BLaER1 treated with 17β-estradiol and CSF1 and Interleukin-3, amounts not matched to agents 10 nM and 100 nM (cell line): ENCODE results near the gene SUPT5H.

Experiments used
- H3K27ac ChIP-seq, 11 experiments: shearing (Covaris generic); formaldehyde crosslinking; 2 replicates each; pipeline ENCODE4 v1.8.1; 2022
- H3K27me3 ChIP-seq, 11 experiments: shearing (Covaris generic); formaldehyde crosslinking; 2 replicates each; pipeline ENCODE4 v1.8.1; 2022
- H3K36me3 ChIP-seq, 11 experiments: shearing (Covaris generic); formaldehyde crosslinking; 2 replicates each; pipeline ENCODE4 v1.8.1; 2022
- H3K4me1 ChIP-seq, 10 experiments: shearing (Covaris generic); formaldehyde crosslinking; 2 replicates each; pipeline ENCODE4 v1.8.1; 2022
- H3K4me2 ChIP-seq, 11 experiments: shearing (Covaris generic); formaldehyde crosslinking; 2 replicates each; pipeline ENCODE4 v1.8.1; 2022
- H3K4me3 ChIP-seq, 10 experiments: shearing (Covaris generic); formaldehyde crosslinking; 2 replicates each; pipeline ENCODE4 v1.8.1; 2022
- H3K9ac ChIP-seq, 11 experiments: shearing (Covaris generic); formaldehyde crosslinking; 2 replicates each; pipeline ENCODE4 v1.8.1; 2022
- H3K9me3 ChIP-seq, 11 experiments: shearing (Covaris generic); formaldehyde crosslinking; replicated peaks in 1 of 11; 2 replicates each; pipeline ENCODE4 v1.8.1; 2022
- H4K20me1 ChIP-seq, 11 experiments: shearing (Covaris generic); formaldehyde crosslinking; 2 replicates each; pipeline ENCODE4 v1.8.1; 2022
- Cebpa-rat ChIP-seq, 11 experiments: shearing (Covaris generic); IDR thresholded peaks; 2 replicates each; pipeline ENCODE4 v1.8.1; 2022

The SUPT5H gene

GRCh38 chr19:39401549-39402345 is 43.6 kb upstream of the SUPT5H start:
- peaks cover 0 to 22% (median 11%) of the 10 kb centered on the region in 11 experiments; a peak in 14 of 22 replicates for H3K36me3 ChIP-seq
- H3K27me3 ChIP-seq = no peaks in the 10 kb centered on the region
- TF ChIP-seq Cebpa-rat (IDR thresholded peaks at IDR 0.05) = peak in 2 of 11 experiments; percentile 22 to 25; a peak in 2 of 22 replicates
- peak overlapping the region in 9 of 10 experiments; percentile 24 to 71 (median 60); a peak in 17 of 20 replicates for H3K4me3 ChIP-seq
- peaks cover 72 to 95% (median 90%) of the 10 kb centered on the region in 10 experiments for H3K4me1 ChIP-seq
- H4K20me1 ChIP-seq = peaks cover 0 to 6% (median under 1%) of the 10 kb centered on the region in 11 experiments; a peak in 13 of 22 replicates
- H3K4me2 ChIP-seq = peak overlapping the region; percentile 94 to 99 (median 97)
- H3K27ac ChIP-seq = peak overlapping the region; percentile 96 to 100 (median 99)
- H3K9me3 ChIP-seq = peaks cover 0 to 9% (median 4%) of the 10 kb centered on the region in 11 experiments; a peak in 4 of 22 replicates
- H3K9ac ChIP-seq = peak overlapping the region; percentile 93 to 100 (median 97)

- Histone ChIP-seq H3K9ac (peak overlapping the region; percentile 93 to 100 (median 97)), H4K20me1 (peaks cover 9 to 10% (median 9%) of the 10 kb centered on the region in 11 experiments), H3K4me2 (peak overlapping the region; percentile 94 to 99 (median 97)), H3K4me3 (peak overlapping the region; percentile 48 to 100 (median 61)), H3K27me3 (no peaks in the 10 kb centered on the region), H3K27ac (peak overlapping the region; percentile 96 to 100 (median 99)), H3K9me3 (peaks cover 0 to 9% (median 4%) of the 10 kb centered on the region in 11 experiments; a peak in 6 of 22 replicates), H3K36me3 (peaks cover 7 to 17% (median 9%) of the 10 kb centered on the region in 11 experiments; a peak in 21 of 22 replicates), H3K4me1 (peaks cover 64 to 88% (median 83%) of the 10 kb centered on the region in 10 experiments)
- TF ChIP-seq Cebpa-rat (IDR thresholded peaks at IDR 0.05) = no peak
These were observed 42.8 kb upstream of the SUPT5H start for GRCh38 chr19:39402346-39403300.

GRCh38 chr19:39403331-39404312 is 41.8 kb upstream of the SUPT5H start:
- Histone ChIP-seq H3K27me3 (no peaks in the 10 kb centered on the region), H3K9ac (peak overlapping the region; percentile 93 to 100 (median 97)), H3K36me3 (peaks cover 13 to 24% (median 19%) of the 10 kb centered on the region in 11 experiments), H3K4me3 (peak overlapping the region; percentile 48 to 100 (median 61)), H3K4me2 (peak overlapping the region; percentile 94 to 99 (median 97)), H4K20me1 (peaks cover 19 to 20% (median 19%) of the 10 kb centered on the region in 11 experiments), H3K27ac (peak overlapping the region; percentile 96 to 100 (median 99)), H3K9me3 (peaks cover 0 to 18% (median 6%) of the 10 kb centered on the region in 11 experiments; a peak in 10 of 22 replicates), H3K4me1 (peaks cover 60 to 85% (median 74%) of the 10 kb centered on the region in 10 experiments)
- TF ChIP-seq Cebpa-rat (IDR thresholded peaks at IDR 0.05) = no peak

- no peak for TF ChIP-seq Cebpa-rat (IDR thresholded peaks at IDR 0.05)
- peaks cover 0 to 18% (median 0%) of the 10 kb centered on the region in 11 experiments; a peak in 7 of 22 replicates for H3K9me3 ChIP-seq
- H3K9ac ChIP-seq = peak overlapping the region; percentile 95 to 100 (median 98); a peak in 21 of 22 replicates
- peaks cover 10 to 26% (median 20%) of the 10 kb centered on the region in 11 experiments for H3K36me3 ChIP-seq
- peak overlapping the region in 9 of 10 experiments; percentile 81 to 100 (median 98); a peak in 15 of 20 replicates for H3K4me3 ChIP-seq
- peak overlapping the region; percentile 93 to 100 (median 99) for H3K27ac ChIP-seq
- H3K4me1 ChIP-seq = peaks cover 43 to 83% (median 58%) of the 10 kb centered on the region in 10 experiments
- H3K4me2 ChIP-seq = peak overlapping the region; percentile 94 to 99 (median 97)
- no peaks in the 10 kb centered on the region for H3K27me3 ChIP-seq
- H4K20me1 ChIP-seq = peaks cover 23 to 28% (median 27%) of the 10 kb centered on the region in 11 experiments
These were observed 40.0 kb upstream of the SUPT5H start for GRCh38 chr19:39405261-39405957.

- peak overlapping the region; percentile 81 to 100 (median 98) for H3K4me3 ChIP-seq
- TF ChIP-seq Cebpa-rat (IDR thresholded peaks at IDR 0.05) = no peak
- peaks cover 0 to 18% (median 0%) of the 10 kb centered on the region in 11 experiments; a peak in 7 of 22 replicates for H3K9me3 ChIP-seq
- H3K9ac ChIP-seq = peak overlapping the region; percentile 95 to 100 (median 98)
- peak overlapping the region; percentile 93 to 100 (median 99) for H3K27ac ChIP-seq
- H3K27me3 ChIP-seq = no peaks in the 10 kb centered on the region
- peaks cover 43 to 83% (median 58%) of the 10 kb centered on the region in 10 experiments for H3K4me1 ChIP-seq
- H3K4me2 ChIP-seq = peak overlapping the region; percentile 89 to 99 (median 96)
- H4K20me1 ChIP-seq = peaks cover 23 to 28% (median 27%) of the 10 kb centered on the region in 11 experiments
- H3K36me3 ChIP-seq = peaks cover 10 to 26% (median 20%) of the 10 kb centered on the region in 11 experiments
These were observed 39.3 kb upstream of the SUPT5H start for GRCh38 chr19:39405958-39406655.

GRCh38 chr19:39406656-39407409 is 38.5 kb upstream of the SUPT5H start, which contains the start of gene ZFP36:
Gene ZFP36 (plus strand): TSS chr19:39406847. CDS start chr19:39406905, 58 bp downstream.
- peak within 1 kb of the TSS; percentile 93 to 100 (median 99) for H3K27ac ChIP-seq
- peak within 1 kb of the TSS; percentile 94 to 100 (median 98) for H3K4me2 ChIP-seq
- peaks cover 0 to 18% (median 0%) of the 10 kb centered on the region in 11 experiments; a peak in 7 of 22 replicates for H3K9me3 ChIP-seq
- H4K20me1 ChIP-seq = peaks cover 23 to 28% (median 27%) of the 10 kb centered on the region in 11 experiments
- TF ChIP-seq Cebpa-rat (IDR thresholded peaks at IDR 0.05) = no peak
- H3K4me1 ChIP-seq = peaks cover 41 to 82% (median 57%) of the 10 kb centered on the region in 10 experiments
- H3K9ac ChIP-seq = peak within 1 kb of the TSS; percentile 95 to 100 (median 98)
- H3K4me3 ChIP-seq = peak within 1 kb of the TSS; percentile 81 to 100 (median 98)
- H3K36me3 ChIP-seq = peaks cover 10 to 26% (median 20%) of the 10 kb centered on the region in 11 experiments
- H3K27me3 ChIP-seq = no peaks in the 10 kb centered on the region
